Measurements from ENCODE around the gene BAIAP2L2. TPM values are rescaled to one million over a fixed set of nuclear protein-coding genes. Genes with fewer than 3 reads are reported as not detected.

Gene BAIAP2L2
- total and polyA plus RNA-seq, 7 donors, result 0.16 to 48.7 (median 0.71) TPM

- H3K36me3 ChIP-seq, result peaks cover 0 to 56% (median 19%) of the 10 kb centered on the region in 4 donors
- H3K4me3 ChIP-seq, result peak overlapping the region in 1 of 4 donors; percentile 23
- DNase-seq, result peak; percentile 94
- H3K4me1 ChIP-seq, result peaks cover 0 to 28% (median 26%) of the 10 kb centered on the region in 4 donors
- H3K9me3 ChIP-seq, result no peaks in the 10 kb centered on the region
- peak overlapping the region; percentile 75 to 90 (median 80) for H3K27ac ChIP-seq
- TF ChIP-seq POLR2A (IDR thresholded peaks at IDR 0.05) (no peak), EP300 (IDR thresholded peaks at IDR 0.05) (peak in 2 of 4 donors; percentile 42 to 69), POLR2AphosphoS5 (IDR thresholded peaks at IDR 0.05) (peak; percentile 35 to 88 (median 40)), CTCF (IDR thresholded peaks at IDR 0.05) (peak; percentile 40 to 71 (median 62))
- intact Hi-C loops (cut with DNase I), result loop anchor here (2.0 to 5.0 kb wide), 3 partner anchors 33 to 248 kb away; partner anchors contain the start of gene CSNK1E
- H3K27me3 ChIP-seq, result no peaks in the 10 kb centered on the region
- 79 to 86% methylated on average over 21 of the region's 21 CpGs for WGBS, 2 donors
Observed at GRCh38 chr22:38069372-38070249, 40.9 kb downstream of the BAIAP2L2 start.

GRCh38 chr22:38068641-38069371, 41.7 kb downstream of the BAIAP2L2 start:
- Histone ChIP-seq H3K4me3 (peak overlapping the region in 1 of 4 donors; percentile 23), H3K27ac (peak overlapping the region; percentile 75 to 90 (median 80)), H3K9me3 (no peaks in the 10 kb centered on the region), H3K4me1 (peaks cover 0 to 28% (median 26%) of the 10 kb centered on the region in 4 donors), H3K36me3 (peaks cover 0 to 56% (median 17%) of the 10 kb centered on the region in 4 donors), H3K27me3 (no peaks in the 10 kb centered on the region)
- intact Hi-C loops (cut with DNase I), result loop anchor here (5.0 kb wide), 2 partner anchors 33 to 248 kb away; partner anchors contain the start of gene CSNK1E
- 93 to 96% methylated on average over 13 of the region's 13 CpGs for WGBS, 2 donors
- TF ChIP-seq POLR2AphosphoS5 (IDR thresholded peaks at IDR 0.05) (no peak), CTCF (IDR thresholded peaks at IDR 0.05) (no peak), EP300 (IDR thresholded peaks at IDR 0.05) (no peak), POLR2A (IDR thresholded peaks at IDR 0.05) (no peak)
- peak; percentile 62 for DNase-seq

DNA sequence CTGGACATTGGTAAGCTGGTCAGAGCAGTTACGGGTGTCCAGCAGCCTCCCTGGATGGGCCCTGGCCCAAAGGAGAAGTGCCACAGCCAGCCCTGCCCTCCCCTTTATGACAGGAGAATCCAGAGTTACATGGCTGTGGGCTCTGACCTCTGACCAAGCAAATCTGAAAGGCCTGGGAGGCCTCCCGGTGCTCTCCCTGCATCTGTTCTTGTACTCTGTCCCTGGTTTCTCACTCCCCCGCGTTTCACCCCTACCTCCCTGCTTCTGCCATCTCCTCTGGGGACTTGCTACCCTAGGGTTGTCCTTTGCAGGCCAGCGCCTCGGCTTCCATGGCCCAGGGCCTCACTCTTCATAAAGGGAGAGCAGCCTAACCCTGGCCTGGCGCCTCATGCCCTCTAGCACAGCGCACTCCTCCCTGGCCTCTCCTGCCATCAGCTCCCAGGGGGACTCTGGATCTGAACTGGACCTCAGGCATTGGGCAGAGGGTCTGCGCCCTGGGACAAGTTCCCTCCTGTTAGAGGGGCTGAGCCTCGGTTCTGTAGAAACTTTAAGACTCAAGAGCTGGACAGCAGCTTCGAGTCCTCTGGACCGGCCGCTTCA, 42.6 kb downstream of the BAIAP2L2 start:
- TF ChIP-seq POLR2AphosphoS5 (IDR thresholded peaks at IDR 0.05), result no peak
- no peak for TF ChIP-seq EP300 (IDR thresholded peaks at IDR 0.05)
- no peak for TF ChIP-seq POLR2A (IDR thresholded peaks at IDR 0.05)
- TF ChIP-seq CTCF (IDR thresholded peaks at IDR 0.05), result no peak
- no peak for DNase-seq
- H3K4me3 ChIP-seq, result no peak overlapping the region
- H3K9me3 ChIP-seq, result no peaks in the 10 kb centered on the region
- intact Hi-C loops (cut with DNase I), result loop anchor here (5.0 kb wide), 2 partner anchors 34 to 249 kb away; partner anchors contain the start of gene CSNK1E
- no peaks in the 10 kb centered on the region for H3K27me3 ChIP-seq
- H3K4me1 ChIP-seq, result peaks cover 0 to 28% (median 26%) of the 10 kb centered on the region in 4 donors
- 92% methylated on average over 13 of the region's 13 CpGs for WGBS, 2 donors
- peak overlapping the region; percentile 75 to 90 (median 80) for H3K27ac ChIP-seq
- peaks cover 0 to 53% (median 16%) of the 10 kb centered on the region in 4 donors for H3K36me3 ChIP-seq

GRCh38 chr22:38067028-38067415, 43.5 kb downstream of the BAIAP2L2 start:
- Histone ChIP-seq H3K27ac (no peak overlapping the region), H3K36me3 (peaks cover 0 to 45% (median 14%) of the 10 kb centered on the region in 4 donors), H3K9me3 (no peaks in the 10 kb centered on the region), H3K4me3 (no peak overlapping the region), H3K4me1 (peaks cover 0 to 28% (median 26%) of the 10 kb centered on the region in 4 donors), H3K27me3 (no peaks in the 10 kb centered on the region)
- intact Hi-C loops (cut with DNase I), result loop anchor here (5.0 kb wide), 2 partner anchors 35 to 250 kb away; partner anchors contain the start of gene CSNK1E
- 91 to 92% methylated on average over 8 of the region's 8 CpGs for WGBS, 2 donors
- DNase-seq, result no peak
- TF ChIP-seq CTCF (IDR thresholded peaks at IDR 0.05) (no peak), POLR2A (IDR thresholded peaks at IDR 0.05) (no peak), EP300 (IDR thresholded peaks at IDR 0.05) (no peak), POLR2AphosphoS5 (IDR thresholded peaks at IDR 0.05) (no peak)
